Measurements from ENCODE around the gene SLIRP.
"Not testable (repeated sequence)": the region's sequence is repeated elsewhere in the genome, so short reads cannot be mapped to it uniquely, and the experiment has no call there.

The SLIRP gene

GRCh38 chr14:77746064-77746702, 38.3 kb downstream of the SLIRP start:
- DNase-seq (ENCODE audit: low spot score): no peak

GRCh38 chr14:77747425-77747824, 39.5 kb downstream of the SLIRP start:
- DNase-seq (ENCODE audit: low spot score): not testable (repeated sequence)

- DNase-seq (ENCODE audit: low spot score): no peak
These were observed 44.4 kb downstream of the SLIRP start for GRCh38 chr14:77752266-77752665.

GRCh38 chr14:77752799-77753516, 45.1 kb downstream of the SLIRP start:
- DNase-seq (ENCODE audit: low spot score): no peak

- DNase-seq (ENCODE audit: low spot score): peak; percentile 98
These were observed 52.7 kb downstream of the SLIRP start, which contains the start of gene SNW1 for GRCh38 chr14:77760381-77761204. SNW1 (minus strand) TSS chr14:77761156; CDS start chr14:77761127, 29 bp downstream.

- DNase-seq (ENCODE audit: low spot score): peak; percentile 59
These were observed 53.5 kb downstream of the SLIRP start for GRCh38 chr14:77761205-77761931.

GRCh38 chr14:77763316-77763715, 55.4 kb downstream of the SLIRP start:
- no peak for DNase-seq (ENCODE audit: low spot score)

GRCh38 chr14:77763978-77764377, 56.1 kb downstream of the SLIRP start:
- no peak for DNase-seq (ENCODE audit: low spot score)
